SU-DHL-6 (cell line): ENCODE data around the gene SATB1.

Experiments
- H2AFZ ChIP-seq: fragments of 200-600 bp; sonication (generic); 2 replicates; pipeline ENCODE4 v1.6.1; 2014; ENCODE audit warnings: low read depth, mild to moderate bottlenecking, moderate library complexity, mixed read lengths, antibody characterized with exemption, low read length; ENCODE audit not compliant: severe bottlenecking
- H3F3A ChIP-seq: fragments of 200-600 bp; shearing (Covaris generic); 2 replicates; pipeline ENCODE4 v1.6.0; 2016; ENCODE audit warnings: antibody characterized with exemption, mild to moderate bottlenecking; ENCODE audit not compliant: insufficient read depth
- H3K27ac ChIP-seq: fragments of 200-600 bp; sonication (generic); 2 replicates; pipeline ENCODE4 v1.5.1; 2016; ENCODE audit warnings: low read depth, mild to moderate bottlenecking, low read length, moderate library complexity, mixed read lengths
- H3K27me3 ChIP-seq: fragments of 200-600 bp; sonication (generic), shearing (Covaris generic); 2 replicates; pipeline ENCODE4 v1.6.0; 2014; ENCODE audit warnings: mild to moderate bottlenecking, low read length
- H3K36me3 ChIP-seq: fragments of 200-600 bp; sonication (generic); 2 replicates; pipeline ENCODE4 v1.6.1; 2014; ENCODE audit warnings: mild to moderate bottlenecking, low read length, mixed read lengths
- H3K4me2 ChIP-seq: fragments of 300-600, 200-600 bp; shearing (Covaris generic), sonication (generic); 2 replicates; pipeline ENCODE4 v1.6.0; 2014; ENCODE audit warnings: low read length, low read depth, mild to moderate bottlenecking; ENCODE audit not compliant: poor library complexity, severe bottlenecking
- H3K4me3 ChIP-seq: fragments of 200-600 bp; sonication (generic); 2 replicates; pipeline ENCODE4 v1.5.1; 2014; ENCODE audit warnings: antibody characterized with exemption, low read length, mild to moderate bottlenecking, mixed read lengths; ENCODE audit not compliant: insufficient read depth, poor library complexity, severe bottlenecking
- H3K79me2 ChIP-seq: fragments of 200-600 bp; sonication (generic); 2 replicates; pipeline ENCODE4 v1.6.1; 2014; ENCODE audit warnings: mild to moderate bottlenecking, low read length, moderate library complexity; ENCODE audit not compliant: insufficient read depth
- H3K9ac ChIP-seq: fragments of 200-600 bp; sonication (generic); 2 replicates; pipeline ENCODE4 v1.7.0; 2014; ENCODE audit warnings: mild to moderate bottlenecking, low read length
- H3K9me2 ChIP-seq: fragments of 200-600 bp; sonication (generic); replicated peaks from 2 replicates; pipeline ENCODE4 v1.6.1; 2014; ENCODE audit warnings: low read length; ENCODE audit not compliant: insufficient read depth
- H3K9me3 ChIP-seq: fragments of 200-600 bp; sonication (generic); 2 replicates; pipeline ENCODE4 v1.6.1; 2014; ENCODE audit warnings: low read length, mixed read lengths; ENCODE audit not compliant: insufficient read depth
- H4K20me1 ChIP-seq: fragments of 200-600 bp; sonication (generic); 2 replicates; pipeline ENCODE4 v1.6.1; 2014; ENCODE audit warnings: low read depth, mild to moderate bottlenecking, antibody characterized with exemption, low read length, moderate library complexity, mixed read lengths
- EZH2phosphoT487 ChIP-seq: fragments of 200-600 bp; sonication (generic), shearing (Covaris generic); conservative IDR thresholded peaks from 2 replicates; pipeline ENCODE4 v1.6.1; 2018; ENCODE audit warnings: mild to moderate bottlenecking, antibody characterized with exemption, low read length, moderate library complexity, mixed read lengths
- TF ChIP-seq, protein P1 (sequence below): fragments of 200-600 bp; sonication (generic); IDR thresholded peaks from one replicate; pipeline ENCODE4 v1.5.1; 2017; ENCODE audit warnings: antibody characterized with exemption, mild to moderate bottlenecking, low read length, moderate library complexity; ENCODE audit not compliant: insufficient read depth, poor library complexity, severe bottlenecking

SATB1 gene

GRCh38 chr3:18424213-18424728, 868 bp downstream of the SATB1 start:
- Histone ChIP-seq H3K36me3 (no peaks in the 10 kb centered on the region), H4K20me1 (0 out of 2 replicates have a peak, but pooled peaks cover 3% of the 10 kb centered on the region), H3K4me2 (peak overlapping the region; percentile 93), H3F3A (peaks cover 12% of the 10 kb centered on the region), H3K79me2 (no peaks in the 10 kb centered on the region), H3K9me2 (no peaks in the 10 kb centered on the region), H2AFZ (peak overlapping the region; percentile 95), H3K4me3 (peak overlapping the region; percentile 72), H3K27me3 (no peaks in the 10 kb centered on the region), H3K9me3 (no peaks in the 10 kb centered on the region), H3K27ac (no peak overlapping the region), H3K9ac (peak overlapping the region; percentile 56)
- TF ChIP-seq EZH2phosphoT487: no peak
- TF ChIP-seq, protein P1, sequence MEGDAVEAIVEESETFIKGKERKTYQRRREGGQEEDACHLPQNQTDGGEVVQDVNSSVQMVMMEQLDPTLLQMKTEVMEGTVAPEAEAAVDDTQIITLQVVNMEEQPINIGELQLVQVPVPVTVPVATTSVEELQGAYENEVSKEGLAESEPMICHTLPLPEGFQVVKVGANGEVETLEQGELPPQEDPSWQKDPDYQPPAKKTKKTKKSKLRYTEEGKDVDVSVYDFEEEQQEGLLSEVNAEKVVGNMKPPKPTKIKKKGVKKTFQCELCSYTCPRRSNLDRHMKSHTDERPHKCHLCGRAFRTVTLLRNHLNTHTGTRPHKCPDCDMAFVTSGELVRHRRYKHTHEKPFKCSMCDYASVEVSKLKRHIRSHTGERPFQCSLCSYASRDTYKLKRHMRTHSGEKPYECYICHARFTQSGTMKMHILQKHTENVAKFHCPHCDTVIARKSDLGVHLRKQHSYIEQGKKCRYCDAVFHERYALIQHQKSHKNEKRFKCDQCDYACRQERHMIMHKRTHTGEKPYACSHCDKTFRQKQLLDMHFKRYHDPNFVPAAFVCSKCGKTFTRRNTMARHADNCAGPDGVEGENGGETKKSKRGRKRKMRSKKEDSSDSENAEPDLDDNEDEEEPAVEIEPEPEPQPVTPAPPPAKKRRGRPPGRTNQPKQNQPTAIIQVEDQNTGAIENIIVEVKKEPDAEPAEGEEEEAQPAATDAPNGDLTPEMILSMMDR: no peak

DNA sequence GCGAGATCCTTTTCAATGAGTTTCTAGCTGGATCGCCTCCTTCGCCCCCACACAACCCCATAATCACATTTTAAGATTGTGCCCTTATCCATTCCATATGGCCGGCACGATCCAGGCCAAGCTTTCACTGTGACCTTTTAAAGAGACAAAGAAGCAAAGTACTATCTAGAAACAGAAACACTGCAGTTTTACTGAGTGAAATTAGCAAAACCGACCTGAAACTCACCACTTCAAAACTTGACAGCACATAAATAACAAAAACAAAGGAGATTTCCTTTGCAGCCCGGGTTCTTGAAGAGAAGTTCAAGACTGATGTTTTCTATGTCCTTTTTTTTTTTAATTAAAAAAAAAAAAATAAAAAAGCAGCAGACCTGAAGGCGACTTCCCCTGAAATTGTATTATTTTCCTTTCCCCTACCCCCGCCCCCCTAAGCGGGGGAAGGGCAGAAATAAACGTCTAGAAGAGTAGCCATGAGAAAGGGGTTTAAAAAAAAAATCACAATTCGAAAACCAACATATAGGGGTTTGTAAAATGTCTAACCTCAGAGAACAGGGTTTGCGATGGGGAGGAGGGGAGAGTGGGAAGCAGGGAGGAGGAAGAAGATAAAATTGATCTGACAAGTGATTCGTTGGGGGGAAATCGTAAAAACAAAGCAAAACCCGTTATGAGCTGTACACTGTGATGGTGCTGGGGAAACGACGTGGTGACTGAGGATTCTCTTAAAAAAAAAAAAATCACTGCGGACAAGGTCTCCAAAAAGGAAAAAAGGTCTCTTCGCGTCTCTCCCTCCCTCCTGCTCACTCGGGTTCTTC, 1.5 kb downstream of the SATB1 start:
- Histone ChIP-seq H3K36me3 (no peaks in the 10 kb centered on the region), H3K9me3 (no peaks in the 10 kb centered on the region), H4K20me1 (0 out of 2 replicates have a peak, but pooled peaks cover 3% of the 10 kb centered on the region), H3F3A (peaks cover 12% of the 10 kb centered on the region), H3K4me2 (peak overlapping the region; percentile 93), H2AFZ (no peak overlapping the region), H3K9ac (peak overlapping the region; percentile 56; the same call in 1 of the 2 replicates), H3K79me2 (no peaks in the 10 kb centered on the region), H3K4me3 (peak overlapping the region; percentile 72), H3K27me3 (no peaks in the 10 kb centered on the region), H3K9me2 (no peaks in the 10 kb centered on the region), H3K27ac (no peak overlapping the region)
- TF ChIP-seq, protein P1: no peak
- no peak for TF ChIP-seq EZH2phosphoT487

- H3K36me3 ChIP-seq: no peaks in the 10 kb centered on the region
- H3K9me2 ChIP-seq: no peaks in the 10 kb centered on the region
- H3K9me3 ChIP-seq: no peaks in the 10 kb centered on the region
- H3K4me3 ChIP-seq: no peak overlapping the region
- no peaks in the 10 kb centered on the region for H3K79me2 ChIP-seq
- H3F3A ChIP-seq: peaks cover 12% of the 10 kb centered on the region
- H2AFZ ChIP-seq: no peak overlapping the region
- H4K20me1 ChIP-seq: 0 out of 2 replicates have a peak, but pooled peaks cover 3% of the 10 kb centered on the region
- H3K27me3 ChIP-seq: no peaks in the 10 kb centered on the region
- no peak overlapping the region for H3K27ac ChIP-seq
- TF ChIP-seq, protein P1: no peak
- TF ChIP-seq EZH2phosphoT487: no peak
- H3K9ac ChIP-seq: no peak overlapping the region
- no peak overlapping the region for H3K4me2 ChIP-seq
These were observed 2.2 kb downstream of the SATB1 start for GRCh38 chr3:18422972-18423371.
